Right cardiac atrium (tissue), 5 donors: ENCODE results near the gene MRC1. TPM values are rescaled to one million over a fixed set of nuclear protein-coding genes. Genes with fewer than 3 reads are reported as not detected.

ENCODE experiments used
- ATAC-seq, 2 donors: fragments of 200-7000 bp; cut with Tn5 transposase; one replicate each; pipeline versions ENCODE4 v1.8.0 to v1.9.1; 2020; ENCODE audit warnings: moderate library complexity in 2 of 2, mild to moderate bottlenecking in 1 of 2
- DNase-seq, 3 donors: peaks; one replicate each; pipeline ENCODE4 v3.0.0-alpha.2; 2020
- H3K27ac ChIP-seq: one replicate; pipeline ENCODE4 v1.5.1; 2013; ENCODE audit warnings: mild to moderate bottlenecking, low read length, control low read depth, moderate library complexity
- H3K27me3 ChIP-seq: one replicate; pipeline ENCODE4 v1.6.1; 2013; ENCODE audit not compliant: control insufficient read depth, insufficient read depth
- H3K4me1 ChIP-seq: one replicate; pipeline ENCODE4 v1.6.1; 2013; ENCODE audit warnings: low read length; ENCODE audit not compliant: control insufficient read depth, insufficient read depth
- H3K4me3 ChIP-seq: one replicate; pipeline ENCODE4 v1.5.1; 2013; ENCODE audit warnings: low read length, control low read depth
- H3K9me3 ChIP-seq: one replicate; pipeline ENCODE4 v1.6.1; 2013; ENCODE audit warnings: low read length; ENCODE audit not compliant: control insufficient read depth
- WGBS: extraction: QIAGEN DNeasy Blood & Tissue Kit; methylation state at CpG from one replicate; pipeline ENCODE4 v1.1.7; 2013; 5-methylcytosine and 5-hydroxymethylcytosine counted together
- intact Hi-C, 4 donors: fragments of 100-400 bp; cut with DNase I; formaldehyde crosslinking; loops; one replicate each; pipeline versions ENCODE4 v1.11.0 to v1.14.0; 2022 to 2023
- long read RNA-seq, 4 donors: library from polyadenylated mRNA; unstranded; transcript quantifications; one replicate each; pipeline ENCODE4 v2.0.0, GENCODE V29; 2020 to 2021
- polyA plus RNA-seq: library from polyadenylated mRNA; stranded (reverse); fragments of 200-250 nt; gene quantifications from one replicate; pipeline ENCODE4 v1.2.3, GENCODE V29; 2013
- total RNA-seq, 4 donors: library from RNA; stranded (reverse); fragmentation: NEBNext Ultra II Directional; extraction: Animal tissue kit (Norgen Biotek cat#: 25700); gene quantifications; one replicate each; pipeline ENCODE4 v1.2.1, GENCODE V29; 2021
- donor health status: healthy with polysubstance abuse.
- donor health status: DM: no; HTN: yes; CAD: no.
- donor health status: DM: no; HTN: no; CAD: no.
- donor health status: DM: no; HTN: yes; CAD: no; lungs with severe emphysema.
- donor health status: DM: yes; HTN: yes; CAD: no.

The MRC1 gene
- total RNA-seq (10 to 100 TPM; 24.4 to 51.8 (median 41.4) TPM), polyA plus RNA-seq (4.4 TPM)
- long read RNA-seq, donor 1, full-length matches to known transcripts, result 3 of 14 reads
- long read RNA-seq, donor 1, partial matches to known transcripts, result 10 of 14 reads
- long read RNA-seq, donor 1, other reads (novel, unspliced or antisense), result 1 of 14 reads
- long read RNA-seq, donor 2, full-length matches to known transcripts, result 4 of 6 reads
- long read RNA-seq, donor 2, partial matches to known transcripts, result 2 of 6 reads
- long read RNA-seq, donor 2, other reads (novel, unspliced or antisense), result 0 of 6 reads
- long read RNA-seq, donor 3, full-length matches to known transcripts, result 3 of 43 reads
- long read RNA-seq, donor 3, partial matches to known transcripts, result 38 of 43 reads
- long read RNA-seq, donor 3, other reads (novel, unspliced or antisense), result 2 of 43 reads
- long read RNA-seq, donor 4, full-length matches to known transcripts, result 5 of 5 reads
- long read RNA-seq, donor 4, partial matches to known transcripts, result 0 of 5 reads
- long read RNA-seq, donor 4, other reads (novel, unspliced or antisense), result 0 of 5 reads

DNA sequence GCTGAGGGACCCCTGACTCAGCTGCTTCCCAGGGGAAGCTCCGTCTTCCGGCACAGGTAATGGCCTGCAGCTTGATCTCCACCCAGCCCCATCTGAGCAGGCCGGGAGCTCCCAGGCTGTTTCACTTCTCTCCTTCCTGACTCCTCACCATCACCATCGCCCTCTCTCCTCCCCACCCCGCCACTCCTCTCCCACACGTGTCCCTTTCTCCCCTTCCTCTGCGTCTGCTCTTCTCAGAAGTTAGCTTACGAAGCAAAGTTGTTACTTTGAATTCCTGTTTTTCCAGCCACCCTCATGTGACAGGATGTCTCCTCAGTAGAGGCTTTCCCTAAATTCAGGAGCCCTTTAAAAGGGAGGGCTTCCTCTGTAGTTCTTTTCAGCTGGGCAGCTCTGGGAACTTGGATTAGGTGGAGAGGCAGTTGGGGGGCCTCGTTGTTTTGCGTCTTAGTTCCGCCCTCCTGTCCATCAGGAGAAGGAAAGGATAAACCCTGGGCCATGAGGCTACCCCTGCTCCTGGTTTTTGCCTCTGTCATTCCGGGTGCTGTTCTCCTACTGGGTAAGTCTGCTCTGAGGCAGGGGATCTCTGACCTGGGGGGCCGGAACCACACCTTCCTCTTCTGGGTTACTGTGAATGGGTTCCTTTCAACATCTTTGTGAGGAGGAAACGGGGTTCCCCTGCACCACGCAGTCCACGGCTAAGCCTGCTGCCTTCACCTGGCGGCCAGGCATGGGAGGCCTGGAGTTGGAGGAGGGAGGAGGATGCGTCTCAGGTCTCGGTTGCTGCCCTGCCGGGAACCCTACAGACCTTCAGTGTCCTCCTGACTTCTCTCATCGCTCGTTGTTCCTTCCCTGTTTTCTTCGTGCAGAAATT lies at the start of gene MRC1:
Gene MRC1 (plus strand): TSS at position 378 of the 871 bp plus-strand sequence. CDS start 118 bp downstream, at position 496.
- Histone ChIP-seq H3K9me3 (no peaks in the 10 kb centered on the region), H3K27me3 (no peaks in the 10 kb centered on the region), H3K4me1 (no peaks in the 10 kb centered on the region), H3K4me3 (peak within 1 kb of the TSS; percentile 45), H3K27ac (peak within 1 kb of the TSS; percentile 6)
- intact Hi-C loops, result no loop called here
- whole genome bisulfite sequencing, result 62% methylated on average over 23 of the region's 23 CpGs
- DNase-seq (peak; percentile 31 to 72 (median 67)), ATAC-seq (peak; percentile 67 to 69)

DNA sequence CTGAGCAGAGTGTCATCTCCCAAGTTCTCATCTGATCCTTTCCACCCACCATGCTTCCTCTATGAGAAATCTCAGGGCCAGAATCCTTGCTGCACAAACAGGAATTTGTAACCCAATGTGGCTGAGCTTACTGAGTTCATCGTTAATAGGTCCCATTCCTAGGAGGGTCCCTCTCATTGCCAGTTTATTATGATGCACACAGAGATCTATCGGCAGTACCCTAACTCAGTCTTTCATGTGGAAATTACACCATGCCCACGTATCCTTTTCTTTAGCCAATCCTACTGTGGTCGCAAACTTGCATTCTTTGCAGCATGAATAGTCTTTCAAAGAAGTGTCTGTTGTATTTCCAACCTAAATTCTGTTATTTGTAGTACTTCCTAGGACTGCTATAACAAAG lies 45.0 kb upstream of the MRC1 start:
- no peak for ATAC-seq
- intact Hi-C loops, result no loop called here
- no peaks in the 10 kb centered on the region for H3K9me3 ChIP-seq
- DNase-seq, result no peak
- peaks cover 1% of the 10 kb centered on the region for H3K4me1 ChIP-seq
- H3K4me3 ChIP-seq, result no peak overlapping the region
- 67% methylated on average over 4 of the region's 4 CpGs for WGBS
- H3K27me3 ChIP-seq, result no peaks in the 10 kb centered on the region
- H3K27ac ChIP-seq, result no peak overlapping the region

DNA sequence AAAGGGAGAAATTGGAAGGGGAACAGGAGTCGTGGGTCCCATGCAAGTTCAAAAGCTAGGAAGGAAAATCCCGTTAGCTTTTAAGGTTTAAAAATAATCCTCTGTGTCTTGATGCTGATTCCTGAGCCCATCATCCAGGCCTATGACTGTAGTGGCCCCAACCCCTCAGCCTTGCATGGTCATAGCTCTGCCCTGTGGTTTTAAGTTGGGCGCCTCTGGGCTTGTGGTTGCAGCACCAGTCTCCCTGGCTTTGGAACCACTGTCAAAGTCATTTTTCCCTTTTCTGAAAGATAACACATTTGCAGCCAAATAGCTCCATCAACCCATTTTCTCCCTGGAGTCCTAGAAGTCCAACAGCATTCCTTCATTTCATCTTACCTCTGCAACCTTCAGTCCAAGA lies 43.5 kb upstream of the MRC1 start:
- Histone ChIP-seq H3K4me3 (no peak overlapping the region), H3K27ac (no peak overlapping the region), H3K27me3 (no peaks in the 10 kb centered on the region), H3K4me1 (peaks cover 2% of the 10 kb centered on the region), H3K9me3 (no peaks in the 10 kb centered on the region)
- intact Hi-C loops, result no loop called here
- 52% methylated on average over 3 of the region's 3 CpGs for WGBS
- ATAC-seq (no peak), DNase-seq (no peak)

DNA sequence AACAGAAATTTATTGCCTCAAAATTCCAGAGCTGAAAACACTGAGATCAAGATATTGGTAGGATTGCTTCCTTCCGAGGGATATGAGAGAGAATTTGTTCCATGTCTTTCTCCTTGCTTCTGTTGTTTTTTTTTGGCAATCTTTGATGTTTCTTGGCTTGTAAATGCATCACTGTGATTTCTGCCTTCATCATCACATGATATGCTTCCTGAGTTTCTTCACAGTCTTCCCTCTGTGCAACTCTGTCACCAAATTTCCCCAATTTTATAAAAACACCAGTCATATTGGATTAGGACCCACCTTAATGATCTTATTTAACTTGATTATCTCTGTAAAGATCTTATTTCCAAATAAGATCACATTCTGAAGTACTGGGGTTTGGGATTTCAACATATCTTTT lies 42.4 kb upstream of the MRC1 start:
- no peak overlapping the region for H3K4me3 ChIP-seq
- DNase-seq (no peak), ATAC-seq (no peak)
- intact Hi-C loops, result no loop called here
- peaks cover 2% of the 10 kb centered on the region for H3K4me1 ChIP-seq
- no peaks in the 10 kb centered on the region for H3K9me3 ChIP-seq
- H3K27ac ChIP-seq, result no peak overlapping the region
- no peaks in the 10 kb centered on the region for H3K27me3 ChIP-seq
- 81% methylated on average over 1 of the region's 1 CpG for WGBS

DNA sequence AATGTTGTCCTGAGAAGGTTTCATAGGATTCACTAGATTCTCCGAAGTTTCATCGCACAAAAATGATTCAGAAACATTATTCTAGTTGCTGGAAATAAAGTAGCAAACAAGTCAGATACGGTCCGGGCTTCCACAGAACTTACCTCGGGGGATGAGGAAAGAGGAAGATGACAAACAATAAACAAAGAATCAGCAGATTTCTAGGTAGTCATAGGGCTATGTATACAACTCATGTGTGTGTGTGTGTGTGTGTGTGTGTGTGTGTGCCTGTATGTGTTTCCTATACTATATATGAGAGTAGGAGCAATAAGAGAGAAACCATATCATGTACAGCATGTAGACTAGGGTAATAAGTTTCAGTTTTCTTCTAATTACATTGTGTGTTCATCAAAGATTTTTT lies 40.7 kb upstream of the MRC1 start:
- peak in 1 of 2 donors; percentile 11 for ATAC-seq

DNA sequence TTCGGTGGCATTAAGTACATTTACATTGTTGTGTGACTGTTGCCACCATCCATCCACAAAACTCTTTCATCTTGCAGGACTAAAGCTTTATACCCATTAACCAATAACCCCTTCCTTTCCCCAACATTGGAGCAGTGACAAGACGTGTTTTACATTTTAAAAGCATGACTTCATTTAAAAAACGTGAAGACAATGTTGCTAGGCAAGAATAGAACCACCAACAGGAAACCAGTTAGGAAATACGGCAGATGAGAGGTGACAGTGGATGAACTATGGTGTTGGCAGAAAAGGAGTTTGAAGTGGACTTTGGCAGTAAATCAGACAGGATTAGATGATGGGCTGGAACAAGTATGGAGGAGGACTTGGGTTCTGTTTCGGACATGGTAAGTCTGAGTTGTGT lies 40.2 kb upstream of the MRC1 start:
- ATAC-seq, result no peak
- WGBS, result 41% methylated on average over 5 of the region's 5 CpGs

More for the DNA sequence above, 40.7 kb upstream of the MRC1 start:
- no peaks in the 10 kb centered on the region for H3K9me3 ChIP-seq
- WGBS, result 83% methylated on average over 5 of the region's 5 CpGs
- H3K4me1 ChIP-seq, result peaks cover 2% of the 10 kb centered on the region
- no peaks in the 10 kb centered on the region for H3K27me3 ChIP-seq
- no peak overlapping the region for H3K4me3 ChIP-seq
- no peak overlapping the region for H3K27ac ChIP-seq
- DNase-seq, result no peak
- intact Hi-C loops, result no loop called here

DNA sequence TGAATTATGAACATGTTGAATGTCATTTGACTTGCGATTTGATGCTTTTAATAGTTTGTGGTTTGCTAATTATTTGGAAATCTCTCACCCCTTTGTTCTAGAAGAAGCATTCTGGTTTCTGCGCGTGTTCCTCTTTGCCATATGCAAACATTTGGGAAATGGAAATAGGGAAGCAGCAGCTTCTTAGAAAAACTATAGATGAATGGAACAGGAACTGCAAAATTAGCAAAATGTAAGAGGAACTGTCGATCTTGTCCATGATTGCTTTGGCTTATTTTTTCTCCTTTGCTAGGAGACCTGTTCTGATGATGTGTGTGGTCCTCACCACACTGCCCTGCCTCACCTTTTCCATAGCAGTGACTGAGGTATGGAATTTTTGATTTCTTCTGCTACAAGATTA lies 38.1 kb upstream of the MRC1 start:
- no peak overlapping the region for H3K4me3 ChIP-seq
- no peak for ATAC-seq

More for the DNA sequence above, 40.2 kb upstream of the MRC1 start:
- intact Hi-C loops, result no loop called here
- no peak overlapping the region for H3K4me3 ChIP-seq
- no peak for DNase-seq
- no peak overlapping the region for H3K27ac ChIP-seq
- H3K4me1 ChIP-seq, result peaks cover 2% of the 10 kb centered on the region
- no peaks in the 10 kb centered on the region for H3K9me3 ChIP-seq
- H3K27me3 ChIP-seq, result no peaks in the 10 kb centered on the region

DNA sequence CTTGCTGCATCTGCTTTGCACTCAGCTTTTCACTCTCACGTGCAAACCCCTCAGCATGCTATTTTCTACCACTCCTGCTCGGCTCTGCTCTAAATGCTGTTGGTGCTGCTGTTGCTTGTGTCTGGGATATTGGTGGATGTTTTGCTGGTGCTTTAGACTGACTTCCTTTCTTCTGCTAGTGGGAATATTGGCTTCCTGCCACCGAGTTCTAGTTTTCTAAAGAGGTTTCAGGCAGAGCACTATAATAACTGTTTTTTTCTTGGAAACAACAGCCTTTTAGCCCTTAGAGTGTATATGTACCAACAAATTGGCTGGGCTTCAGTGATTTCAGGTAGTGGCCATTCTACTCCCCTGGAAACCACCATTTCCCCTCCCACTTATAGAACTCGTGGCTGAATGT lies 29.4 kb upstream of the MRC1 start:
- H3K9me3 ChIP-seq, result no peaks in the 10 kb centered on the region
- 30% methylated on average over 4 of the region's 4 CpGs for WGBS
- no peak for ATAC-seq
- H3K27ac ChIP-seq, result no peak overlapping the region
- H3K4me1 ChIP-seq, result peaks cover 5% of the 10 kb centered on the region
- intact Hi-C loops, result no loop called here
- no peak overlapping the region for H3K4me3 ChIP-seq
- H3K27me3 ChIP-seq, result no peaks in the 10 kb centered on the region
- DNase-seq, result no peak

More for the DNA sequence above, 38.1 kb upstream of the MRC1 start:
- Histone ChIP-seq H3K27ac (no peak overlapping the region), H3K4me1 (peaks cover 2% of the 10 kb centered on the region), H3K9me3 (no peaks in the 10 kb centered on the region), H3K27me3 (no peaks in the 10 kb centered on the region)
- DNase-seq, result no peak
- intact Hi-C loops, result no loop called here
- 74% methylated on average over 4 of the region's 4 CpGs for WGBS

DNA sequence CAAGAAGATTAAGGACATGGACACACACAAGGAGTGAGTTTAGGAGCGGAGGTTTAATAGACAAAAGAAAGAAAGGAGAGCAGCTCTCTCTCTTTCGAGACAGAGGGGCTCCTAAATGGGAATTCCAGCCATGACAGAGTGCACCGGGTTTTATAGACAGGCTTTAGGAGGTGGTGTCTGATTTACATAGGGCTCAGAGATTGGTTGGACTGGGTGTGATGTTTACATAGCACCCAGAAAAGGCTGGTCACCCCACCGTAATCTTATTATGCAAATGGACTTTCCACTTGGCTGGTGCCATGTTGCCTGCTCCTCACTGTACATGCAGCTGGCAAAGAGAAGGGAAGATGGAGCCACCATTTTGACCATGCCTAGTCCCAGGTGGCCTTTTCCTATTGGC lies 28.4 kb upstream of the MRC1 start:
- intact Hi-C loops, result no loop called here
- no peak for ATAC-seq
- 92% methylated on average over 4 of the region's 4 CpGs for WGBS

DNA sequence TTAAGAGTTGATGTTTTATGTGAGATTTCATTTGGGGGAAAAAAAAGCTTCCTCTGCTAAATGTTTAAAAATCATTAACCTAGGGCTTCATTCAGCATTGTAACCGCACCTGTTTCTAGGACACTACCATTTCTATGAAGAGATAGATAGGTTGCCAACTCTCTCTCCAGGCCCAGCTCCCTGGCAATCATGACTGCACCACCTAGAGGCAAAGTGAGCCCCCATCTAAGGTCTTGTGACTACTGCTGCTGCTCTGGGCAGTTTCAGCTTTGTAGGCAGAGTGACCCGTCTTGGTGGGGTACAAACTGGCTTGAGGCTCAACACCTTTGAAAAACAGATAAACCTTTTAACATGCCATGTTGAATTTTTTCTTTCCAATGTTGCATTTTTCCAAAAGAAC lies 27.3 kb upstream of the MRC1 start:
- intact Hi-C loops, result no loop called here
- ATAC-seq (peak in 1 of 2 donors; percentile 35), DNase-seq (no peak)
- H3K27ac ChIP-seq, result no peak overlapping the region
- H3K4me3 ChIP-seq, result no peak overlapping the region
- peaks cover 5% of the 10 kb centered on the region for H3K4me1 ChIP-seq
- 67% methylated on average over 2 of the region's 2 CpGs for WGBS
- H3K27me3 ChIP-seq, result no peaks in the 10 kb centered on the region
- no peaks in the 10 kb centered on the region for H3K9me3 ChIP-seq

More for the DNA sequence above, 28.4 kb upstream of the MRC1 start:
- no peaks in the 10 kb centered on the region for H3K27me3 ChIP-seq
- peaks cover 5% of the 10 kb centered on the region for H3K4me1 ChIP-seq
- H3K9me3 ChIP-seq, result no peaks in the 10 kb centered on the region
- no peak for DNase-seq
- no peak overlapping the region for H3K4me3 ChIP-seq
- no peak overlapping the region for H3K27ac ChIP-seq
